ENCODE results near the gene SMYD3.

The SMYD3 gene

DNA sequence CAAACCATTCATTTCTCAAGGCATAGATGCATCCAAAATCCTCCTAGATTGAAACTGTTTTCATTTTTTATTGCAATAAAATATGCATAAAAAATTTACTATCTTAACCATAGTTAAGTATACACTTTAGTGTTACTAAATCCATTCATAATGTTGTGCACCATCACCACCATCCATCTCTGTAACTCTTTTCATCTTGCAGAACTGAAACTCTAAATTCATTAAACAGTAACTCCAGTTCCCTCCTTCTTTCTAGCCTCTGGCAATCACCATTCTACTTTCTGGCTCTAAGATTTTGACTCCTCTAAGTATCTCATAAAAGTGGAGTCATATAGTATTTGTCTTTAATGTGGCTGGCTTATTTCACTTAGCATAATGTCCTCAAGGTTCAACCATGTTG, 236.8 kb downstream of the SMYD3 start:
- DNase-seq (ENCODE audit: insufficient read length, low spot score) (no peak), FAIRE-seq (no peak)
- TF ChIP-seq, protein P1, sequence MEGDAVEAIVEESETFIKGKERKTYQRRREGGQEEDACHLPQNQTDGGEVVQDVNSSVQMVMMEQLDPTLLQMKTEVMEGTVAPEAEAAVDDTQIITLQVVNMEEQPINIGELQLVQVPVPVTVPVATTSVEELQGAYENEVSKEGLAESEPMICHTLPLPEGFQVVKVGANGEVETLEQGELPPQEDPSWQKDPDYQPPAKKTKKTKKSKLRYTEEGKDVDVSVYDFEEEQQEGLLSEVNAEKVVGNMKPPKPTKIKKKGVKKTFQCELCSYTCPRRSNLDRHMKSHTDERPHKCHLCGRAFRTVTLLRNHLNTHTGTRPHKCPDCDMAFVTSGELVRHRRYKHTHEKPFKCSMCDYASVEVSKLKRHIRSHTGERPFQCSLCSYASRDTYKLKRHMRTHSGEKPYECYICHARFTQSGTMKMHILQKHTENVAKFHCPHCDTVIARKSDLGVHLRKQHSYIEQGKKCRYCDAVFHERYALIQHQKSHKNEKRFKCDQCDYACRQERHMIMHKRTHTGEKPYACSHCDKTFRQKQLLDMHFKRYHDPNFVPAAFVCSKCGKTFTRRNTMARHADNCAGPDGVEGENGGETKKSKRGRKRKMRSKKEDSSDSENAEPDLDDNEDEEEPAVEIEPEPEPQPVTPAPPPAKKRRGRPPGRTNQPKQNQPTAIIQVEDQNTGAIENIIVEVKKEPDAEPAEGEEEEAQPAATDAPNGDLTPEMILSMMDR (IDR thresholded peaks at IDR 0.05; ENCODE audit: insufficient read depth, missing control alignments) = no peak

DNA sequence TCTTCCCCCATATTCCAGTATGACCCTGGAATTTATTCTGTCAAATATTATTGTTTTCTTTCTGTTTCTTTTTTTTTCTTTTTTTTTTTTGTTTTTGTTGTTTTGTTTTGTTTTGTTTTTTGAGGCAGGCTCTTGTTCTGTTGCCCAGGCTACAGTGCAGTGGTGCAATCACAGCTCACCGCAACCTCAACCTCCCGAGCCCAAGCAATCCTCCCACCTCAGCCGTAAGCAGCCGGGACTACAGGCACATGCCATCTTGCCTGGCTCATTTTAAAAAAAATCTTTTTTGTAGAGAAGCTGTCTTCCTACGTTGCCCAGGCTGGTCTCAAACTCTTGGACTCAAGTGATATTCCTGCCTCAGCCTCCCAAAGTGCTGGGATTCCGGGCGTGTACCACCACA, 237.6 kb downstream of the SMYD3 start:
- DNase-seq (ENCODE audit: insufficient read length, low spot score) (no peak), FAIRE-seq (no peak)
- TF ChIP-seq, protein P1 (IDR thresholded peaks at IDR 0.05; ENCODE audit: insufficient read depth, missing control alignments) = no peak

DNA sequence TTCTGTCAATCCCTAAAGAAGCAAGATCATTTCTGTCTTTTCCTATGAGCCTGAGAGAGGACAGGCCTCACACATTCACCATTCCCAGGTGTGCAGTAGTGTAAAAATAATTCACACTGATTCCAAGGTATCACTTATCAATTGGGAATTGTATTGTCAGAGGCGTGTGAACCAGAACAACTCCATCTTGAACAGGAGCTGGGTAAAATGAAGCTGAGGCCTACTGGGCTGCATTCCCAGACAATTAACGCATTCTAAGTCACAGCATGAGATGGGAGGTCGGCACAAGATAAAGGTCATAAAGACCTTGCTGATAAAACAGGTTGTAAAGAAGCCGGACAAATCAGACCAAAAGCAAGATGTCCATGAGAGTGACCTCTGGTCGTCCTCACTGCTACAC, 239.2 kb downstream of the SMYD3 start:
- TF ChIP-seq, protein P1 (IDR thresholded peaks at IDR 0.05; ENCODE audit: insufficient read depth, missing control alignments) = no peak
- DNase-seq (ENCODE audit: insufficient read length, low spot score) (no peak), FAIRE-seq (no peak)

DNA sequence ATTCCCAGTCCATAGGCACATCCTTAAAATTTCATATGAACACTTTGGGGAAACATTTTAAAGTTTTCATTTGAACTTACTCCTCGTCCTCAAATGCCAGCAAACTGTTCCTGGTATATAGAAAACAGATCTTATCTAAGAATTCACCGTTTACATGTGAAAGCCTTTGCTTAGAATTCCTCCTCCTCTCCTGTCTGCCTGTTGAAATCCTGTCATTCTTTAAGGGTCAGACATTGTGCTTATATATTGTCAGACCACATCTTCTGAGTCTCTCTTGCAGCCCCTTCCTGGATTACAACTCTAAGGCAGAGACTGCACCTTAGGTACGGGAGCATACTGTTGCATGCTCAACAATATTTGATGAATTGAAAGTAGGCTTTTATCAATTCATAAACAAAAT, 239.7 kb downstream of the SMYD3 start:
- FAIRE-seq = no peak
- TF ChIP-seq, protein P1 (IDR thresholded peaks at IDR 0.05; ENCODE audit: insufficient read depth, missing control alignments) = no peak
- DNase-seq (ENCODE audit: insufficient read length, low spot score) = no peak

DNA sequence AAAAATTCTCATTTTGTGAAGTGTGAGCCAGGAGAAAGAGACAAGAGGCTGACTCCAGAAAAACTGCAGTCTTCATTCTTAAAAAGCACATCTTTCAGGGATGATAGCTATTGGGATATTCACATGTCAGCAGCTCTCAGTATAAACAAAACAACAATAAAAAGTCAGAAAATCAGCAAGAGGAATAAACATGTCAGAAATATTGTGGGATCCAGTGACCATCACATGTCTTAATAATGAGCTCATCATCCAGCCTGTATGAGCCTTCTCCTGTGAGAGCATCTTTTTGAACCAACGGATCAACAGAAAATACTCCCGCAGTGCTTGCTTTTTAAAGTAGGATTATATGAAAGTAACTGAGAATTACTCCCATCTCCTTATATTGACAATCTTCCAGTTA, 241.6 kb downstream of the SMYD3 start:
- no peak for DNase-seq (ENCODE audit: insufficient read length, low spot score)
- TF ChIP-seq, protein P1 (IDR thresholded peaks at IDR 0.05; ENCODE audit: insufficient read depth, missing control alignments) = no peak
- no peak for FAIRE-seq

DNA sequence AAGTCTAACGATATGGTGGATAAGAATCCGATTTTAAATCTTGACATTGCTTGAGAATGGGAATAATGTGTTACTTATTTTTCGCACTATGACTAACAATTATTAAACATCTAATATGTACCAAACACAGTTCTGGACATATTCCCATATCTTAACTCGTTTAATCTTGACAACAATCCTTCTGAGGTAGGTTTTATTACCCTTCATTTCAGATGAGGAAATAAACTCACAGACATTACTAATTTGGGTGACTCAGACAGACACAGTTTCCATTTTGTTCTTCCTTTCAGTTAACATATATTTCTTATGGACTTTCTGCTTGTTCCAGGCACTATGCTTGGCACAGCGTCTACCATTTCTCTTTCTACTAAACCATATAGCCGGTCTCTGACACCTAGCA, 244.8 kb downstream of the SMYD3 start:
- TF ChIP-seq, protein P1 (IDR thresholded peaks at IDR 0.05; ENCODE audit: insufficient read depth, missing control alignments) = no peak
- DNase-seq (ENCODE audit: insufficient read length, low spot score) (no peak), FAIRE-seq (peak; percentile 89)

DNA sequence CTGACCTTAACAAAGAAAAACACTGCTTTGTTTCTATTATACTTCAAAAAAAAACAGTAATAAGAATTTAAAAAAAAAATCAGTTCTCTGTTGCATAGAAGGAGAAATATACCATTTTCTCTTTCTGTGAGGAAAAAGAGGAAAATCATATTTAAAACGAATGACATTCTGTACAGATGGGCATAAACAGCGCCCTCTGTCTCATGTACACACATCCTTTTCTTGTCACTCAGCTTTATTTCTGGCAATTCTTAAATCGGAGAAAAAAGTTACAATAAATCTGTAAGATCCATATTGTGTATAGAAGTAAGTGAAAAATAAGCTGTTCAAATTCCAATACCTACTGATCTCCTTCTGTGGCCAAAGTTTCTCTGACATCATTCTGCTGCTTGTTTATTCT, 245.4 kb downstream of the SMYD3 start:
- TF ChIP-seq, protein P1 (IDR thresholded peaks at IDR 0.05; ENCODE audit: insufficient read depth, missing control alignments) = peak; percentile 4
- DNase-seq (ENCODE audit: insufficient read length, low spot score) = no peak
- FAIRE-seq = peak; percentile 38
